GM23248 (cell line): Measurements from ENCODE around the gene RAD51B. TPM values are rescaled to one million over a fixed set of nuclear protein-coding genes. Genes with fewer than 3 reads are reported as not detected.
A peak's percentile ranks its signal among the peaks of the same experiment; 100 is the strongest.
"Not testable (repeated sequence)": the region's sequence is repeated elsewhere in the genome, so short reads cannot be mapped to it uniquely, and the experiment has no call there.

ENCODE experiments used
- DNase-seq: peaks from one replicate; pipeline ENCODE4 v3.0.0-alpha.2; 2015
- H2AFZ ChIP-seq: fragments of 200-600 bp; sonication (generic); 2 replicates; pipeline ENCODE4 v1.6.1; 2016; ENCODE audit warnings: antibody characterized with exemption
- H3F3A ChIP-seq: fragments of 200-600 bp; sonication (generic); 2 replicates; pipeline ENCODE4 v1.6.1; 2016; ENCODE audit warnings: mild to moderate bottlenecking, antibody characterized with exemption, mixed run types; ENCODE audit not compliant: insufficient read depth
- H3K27ac ChIP-seq: fragments of 200-600 bp; sonication (generic); 2 replicates; pipeline ENCODE4 v1.5.1; 2016; ENCODE audit warnings: mild to moderate bottlenecking
- H3K27me3 ChIP-seq: fragments of 200-600 bp; sonication (generic); replicated peaks from 2 replicates; pipeline ENCODE4 v1.6.1; 2016; ENCODE audit warnings: mild to moderate bottlenecking; ENCODE audit not compliant: insufficient read depth
- H3K36me3 ChIP-seq: fragments of 200-600 bp; sonication (generic); 2 replicates; pipeline ENCODE4 v1.6.1; 2016; ENCODE audit warnings: low read depth, mild to moderate bottlenecking
- H3K4me1 ChIP-seq: fragments of 200-600 bp; sonication (generic); 2 replicates; pipeline ENCODE4 v1.6.1; 2016; ENCODE audit warnings: mild to moderate bottlenecking; ENCODE audit not compliant: insufficient read depth
- H3K4me2 ChIP-seq: fragments of 200-600 bp; sonication (generic); one replicate; pipeline ENCODE4 v1.6.1; 2016; ENCODE audit warnings: mild to moderate bottlenecking; ENCODE audit not compliant: unreplicated experiment
- H3K4me3 ChIP-seq: fragments of 200-600 bp; sonication (generic); 2 replicates; pipeline ENCODE4 v1.5.1; 2016; ENCODE audit warnings: mild to moderate bottlenecking
- H3K79me2 ChIP-seq: fragments of 200-600 bp; sonication (generic); 2 replicates; pipeline ENCODE4 v1.6.1; 2016; ENCODE audit warnings: mild to moderate bottlenecking; ENCODE audit not compliant: insufficient read depth
- H3K9ac ChIP-seq: fragments of 200-600 bp; sonication (generic); 2 replicates; pipeline ENCODE4 v1.6.1; 2016; ENCODE audit warnings: mild to moderate bottlenecking
- H3K9me2 ChIP-seq: fragments of 200-600 bp; sonication (generic); 2 replicates; pipeline ENCODE4 v1.6.1; 2016; ENCODE audit warnings: mixed run types, mild to moderate bottlenecking, moderate library complexity; ENCODE audit not compliant: insufficient read depth
- H3K9me3 ChIP-seq: fragments of 200-600 bp; sonication (generic); one replicate; pipeline ENCODE4 v1.6.1; 2017; ENCODE audit warnings: low read depth
- H4K20me1 ChIP-seq: fragments of 200-600 bp; sonication (generic); 2 replicates; pipeline ENCODE4 v1.6.0; 2016; ENCODE audit not compliant: insufficient read depth
- EZH2 ChIP-seq: fragments of 200-600 bp; sonication (generic); IDR thresholded peaks from 2 replicates; pipeline ENCODE4 v1.6.1; 2018; ENCODE audit warnings: antibody characterized with exemption, mild to moderate bottlenecking; ENCODE audit not compliant: insufficient read depth, poor library complexity, severe bottlenecking
- EZH2phosphoT487 ChIP-seq: fragments of 200-600 bp; sonication (generic); IDR thresholded peaks from 2 replicates; pipeline ENCODE4 v1.6.1; 2018; ENCODE audit warnings: antibody characterized with exemption, moderate library complexity, mild to moderate bottlenecking, low read depth; ENCODE audit not compliant: insufficient read depth
- WGBS, 2 experiments: methylation state at CpG; one replicate each; pipeline ENCODE4 v1.1.6; 2015 to 2017; ENCODE audit warnings: low lambda C conversion rate in 2 of 2, low coverage in 1 of 2; ENCODE audit errors: missing lambda C conversion rate in 2 of 2; 5-methylcytosine and 5-hydroxymethylcytosine counted together
- in situ Hi-C: fragments of 300-500 bp; cut with MboI; formaldehyde crosslinking; loops from 2 replicates; pipeline ENCODE4 v1.15.0; 2020
- polyA plus RNA-seq: library from polyadenylated mRNA; unstranded; fragments of >200 nt; fragmentation: Nextera tagmentation; extraction: Ambion mirVana; gene quantifications from 2 replicates; pipeline ENCODE4 v1.2.1, GENCODE V29; 2016
- total RNA-seq: library from RNA; depleted of rRNA; stranded (reverse); fragments of >200 nt; shearing (Covaris generic); gene quantifications from 2 replicates; pipeline ENCODE4 v1.2.3, GENCODE V29; 2014

Gene RAD51B
- total and polyA plus RNA-seq, 2 experiments from 2014 or later: 4.0 to 8.8 TPM

- H3K9me3 ChIP-seq: no peaks in the 10 kb centered on the region
- in situ Hi-C loops: no loop called here
- no peak overlapping the region for H3K9ac ChIP-seq
- H2AFZ ChIP-seq: no peak overlapping the region
- WGBS, 2 experiments: 41 to 59% methylated on average over 2 of the region's 2 CpGs
- H3K4me3 ChIP-seq: no peak overlapping the region
- H3K27ac ChIP-seq: no peak overlapping the region
- no peak for DNase-seq
- H3K79me2 ChIP-seq: no peaks in the 10 kb centered on the region
- no peak overlapping the region for H3K4me2 ChIP-seq
- H3K36me3 ChIP-seq: no peaks in the 10 kb centered on the region
- no peaks in the 10 kb centered on the region for H4K20me1 ChIP-seq
- H3K27me3 ChIP-seq: no peaks in the 10 kb centered on the region
- no peaks in the 10 kb centered on the region for H3F3A ChIP-seq
- H3K4me1 ChIP-seq: peaks cover 3% of the 10 kb centered on the region; the same call in 1 of the 2 replicates
- TF ChIP-seq EZH2 (no peak), EZH2phosphoT487 (no peak)
- H3K9me2 ChIP-seq: no peaks in the 10 kb centered on the region
Observed at GRCh38 chr14:68042586-68043210, 223.1 kb downstream of the RAD51B start.

- Histone ChIP-seq H3K9ac (no peak overlapping the region), H2AFZ (no peak overlapping the region), H3K36me3 (no peaks in the 10 kb centered on the region), H3K79me2 (no peaks in the 10 kb centered on the region), H3K4me1 (peaks cover 7% of the 10 kb centered on the region; the same call in 1 of the 2 replicates), H3K27ac (no peak overlapping the region), H3K9me3 (no peaks in the 10 kb centered on the region), H3F3A (no peaks in the 10 kb centered on the region), H3K4me3 (no peak overlapping the region), H3K4me2 (no peak overlapping the region), H3K27me3 (no peaks in the 10 kb centered on the region), H3K9me2 (no peaks in the 10 kb centered on the region), H4K20me1 (no peaks in the 10 kb centered on the region)
- in situ Hi-C loops: no loop called here
- no peak for DNase-seq
- TF ChIP-seq EZH2 (no peak), EZH2phosphoT487 (no peak)
Observed at GRCh38 chr14:68043752-68044151, 224.2 kb downstream of the RAD51B start.

GRCh38 chr14:68047906-68048305, 228.3 kb downstream of the RAD51B start:
- Histone ChIP-seq H3K4me2 (no peak overlapping the region), H3K9me3 (no peaks in the 10 kb centered on the region), H4K20me1 (no peaks in the 10 kb centered on the region), H3K27me3 (no peaks in the 10 kb centered on the region), H3K79me2 (no peaks in the 10 kb centered on the region), H3K4me3 (no peak overlapping the region), H3K4me1 (peaks cover 7% of the 10 kb centered on the region; the same call in 1 of the 2 replicates), H2AFZ (no peak overlapping the region), H3F3A (no peaks in the 10 kb centered on the region), H3K27ac (no peak overlapping the region), H3K9me2 (no peaks in the 10 kb centered on the region), H3K9ac (no peak overlapping the region), H3K36me3 (no peaks in the 10 kb centered on the region)
- WGBS, 2 experiments: 69 to 73% methylated on average over 6 of the region's 6 CpGs
- in situ Hi-C loops: no loop called here
- TF ChIP-seq EZH2phosphoT487 (no peak), EZH2 (no peak)
- DNase-seq: peak; percentile 55

- H3K4me1 ChIP-seq, DNase-seq, H3K27ac ChIP-seq, H3K4me3 ChIP-seq, H4K20me1 ChIP-seq, H3K9me2 ChIP-seq, H3F3A ChIP-seq, H3K79me2 ChIP-seq, in situ Hi-C loops, H3K9me3 ChIP-seq, H3K36me3 ChIP-seq, H3K4me2 ChIP-seq, H2AFZ ChIP-seq, H3K27me3 ChIP-seq, H3K9ac ChIP-seq: not testable (repeated sequence)
- WGBS, 2 experiments: 91 to 100% methylated on average over 2 of the region's 2 CpGs
Observed at GRCh38 chr14:68048815-68049214, 229.2 kb downstream of the RAD51B start.

- Histone ChIP-seq H3K9me2 (no peaks in the 10 kb centered on the region), H3K79me2 (no peaks in the 10 kb centered on the region), H3K9me3 (no peaks in the 10 kb centered on the region), H3K4me3 (no peak overlapping the region), H3K36me3 (no peaks in the 10 kb centered on the region), H3K4me1 (peaks cover 7% of the 10 kb centered on the region; the same call in 1 of the 2 replicates), H3F3A (no peaks in the 10 kb centered on the region), H3K9ac (no peak overlapping the region), H2AFZ (no peak overlapping the region), H3K27ac (no peak overlapping the region), H3K4me2 (no peak overlapping the region), H4K20me1 (no peaks in the 10 kb centered on the region), H3K27me3 (no peaks in the 10 kb centered on the region)
- TF ChIP-seq EZH2: no peak
- TF ChIP-seq EZH2phosphoT487: no peak
- no peak for DNase-seq
- 94 to 97% methylated on average over 2 of the region's 2 CpGs for WGBS, 2 experiments
- in situ Hi-C loops: no loop called here
Observed at GRCh38 chr14:68050177-68050576, 230.6 kb downstream of the RAD51B start.
